GM12878 (cell line): ENCODE data around the gene ATF7. TPM values are rescaled to one million over a fixed set of nuclear protein-coding genes. Genes with fewer than 3 reads are reported as not detected.

ENCODE experiments used
- EGR1 ChIP-seq, 2 experiments: IDR thresholded peaks; 1 replicate in 1 of 2; 2 replicates in 1 of 2; pipeline ENCODE4 v1.6.1; 2011 to 2012; ENCODE audit warnings: low read depth in 2 of 2, low read length in 2 of 2, borderline replicate concordance in 1 of 2, mild to moderate bottlenecking in 1 of 2, moderate library complexity in 1 of 2
- RB1 ChIP-seq: fragments of 450-650 bp; formaldehyde crosslinking; IDR thresholded peaks from 2 replicates; pipeline ENCODE4 v1.6.1; 2017; ENCODE audit warnings: mild to moderate bottlenecking, borderline replicate concordance
- RUNX3 ChIP-seq: IDR thresholded peaks from 2 replicates; pipeline ENCODE4 v1.6.1; 2012; ENCODE audit warnings: low read length, inconsistent platforms
- ZNF384 ChIP-seq: IDR thresholded peaks from 2 replicates; pipeline ENCODE4 v1.6.1; 2012; ENCODE audit warnings: low read depth, mild to moderate bottlenecking, low read length, improper control_type of control experiment, borderline replicate concordance
- polyA plus RNA-seq, 11 experiments: library from polyadenylated mRNA; depleted of rRNA in 4 of 11; unstranded in 6 of 11; stranded (reverse) in 5 of 11; fragments of >200 nt; fragmentation: Nextera tagmentation in 4 of 11; fragmentation: Illumina TruSeq in 1 of 11; extraction: Ambion mirVana in 4 of 11; extraction: Trizol in 1 of 11; gene quantifications; 1 replicate in 1 of 11; 2 replicates in 10 of 11; pipeline versions ENCODE4 v1.2.1 to v1.2.3, GENCODE V29; 2011 to 2016; ENCODE audit warnings: inconsistent platforms in 2 of 11, missing spikeins in 2 of 11, low read depth in 1 of 11
- total RNA-seq, 4 experiments: library from RNA; depleted of rRNA in 3 of 4; stranded (reverse); fragments of >200 nt in 3 of 4; fragmentation: Illumina TruSeq in 1 of 4; extraction: Trizol in 1 of 4; gene quantifications; 2 replicates each; pipeline versions ENCODE4 v1.2.1 to v1.2.3, GENCODE V29; 2013 to 2021
- TF ChIP-seq, protein P1 (sequence below): fragments of 450-650 bp; IDR thresholded peaks from 2 replicates; pipeline ENCODE4 v1.6.1; 2017; ENCODE audit warnings: mild to moderate bottlenecking, moderate library complexity

Gene ATF7
- total and polyA plus RNA-seq, 10 of the 15 experiments (the other 5 are each of a cell fraction or from before 2014, with no cell fraction given): 9.1 to 30.7 (median 21.8) TPM

DNA sequence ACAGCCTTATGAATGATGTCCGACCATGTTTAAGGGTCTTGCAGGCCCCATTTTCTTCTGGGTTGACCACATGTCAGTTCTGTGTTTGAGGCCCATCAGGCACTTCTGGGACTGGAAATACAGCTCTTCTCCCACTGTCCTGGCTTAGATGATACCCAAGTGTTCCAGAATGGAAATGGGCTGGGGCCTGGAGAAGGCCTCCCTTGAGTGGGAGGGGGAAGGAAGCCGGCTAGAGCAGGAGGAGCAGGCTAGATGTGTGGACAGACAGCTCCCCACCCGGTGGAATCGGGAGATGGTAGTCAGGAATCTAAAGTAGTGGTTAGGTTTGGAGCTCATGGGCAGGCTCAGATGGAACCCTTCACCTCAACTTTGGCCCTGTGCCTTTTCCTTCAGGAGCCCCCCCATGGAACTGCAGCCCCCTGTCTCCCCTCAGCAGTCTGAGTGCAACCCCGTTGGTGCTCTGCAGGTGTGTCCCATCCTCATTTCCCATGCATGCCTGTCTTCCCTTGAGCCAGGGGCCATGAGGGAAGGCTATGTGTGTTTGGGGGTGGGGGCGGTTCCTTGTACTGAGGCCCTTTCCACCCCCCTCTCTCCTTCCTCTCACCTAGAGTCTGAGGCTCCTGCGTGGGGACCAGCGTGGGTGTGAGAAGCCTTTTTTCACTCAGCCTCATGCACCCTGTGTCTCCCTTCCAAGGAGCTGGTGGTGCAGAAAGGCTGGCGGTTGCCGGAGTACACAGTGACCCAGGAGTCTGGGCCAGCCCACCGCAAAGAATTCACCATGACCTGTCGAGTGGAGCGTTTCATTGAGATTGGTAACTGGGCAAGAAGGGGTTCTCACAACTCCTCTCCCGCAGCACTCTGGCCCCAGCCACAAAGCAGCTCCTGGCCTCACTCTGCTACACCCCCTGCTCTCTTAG lies 121.9 kb downstream of the ATF7 start (continued):
- TF ChIP-seq EGR1 (IDR thresholded peaks at IDR 0.05; ENCODE audit: borderline replicate concordance in 1 of 2, low read depth in 2 of 2, low read length in 2 of 2) (no peak), ZNF384 (no peak), RUNX3 (no peak), RB1 (no peak)
- TF ChIP-seq, protein P1, sequence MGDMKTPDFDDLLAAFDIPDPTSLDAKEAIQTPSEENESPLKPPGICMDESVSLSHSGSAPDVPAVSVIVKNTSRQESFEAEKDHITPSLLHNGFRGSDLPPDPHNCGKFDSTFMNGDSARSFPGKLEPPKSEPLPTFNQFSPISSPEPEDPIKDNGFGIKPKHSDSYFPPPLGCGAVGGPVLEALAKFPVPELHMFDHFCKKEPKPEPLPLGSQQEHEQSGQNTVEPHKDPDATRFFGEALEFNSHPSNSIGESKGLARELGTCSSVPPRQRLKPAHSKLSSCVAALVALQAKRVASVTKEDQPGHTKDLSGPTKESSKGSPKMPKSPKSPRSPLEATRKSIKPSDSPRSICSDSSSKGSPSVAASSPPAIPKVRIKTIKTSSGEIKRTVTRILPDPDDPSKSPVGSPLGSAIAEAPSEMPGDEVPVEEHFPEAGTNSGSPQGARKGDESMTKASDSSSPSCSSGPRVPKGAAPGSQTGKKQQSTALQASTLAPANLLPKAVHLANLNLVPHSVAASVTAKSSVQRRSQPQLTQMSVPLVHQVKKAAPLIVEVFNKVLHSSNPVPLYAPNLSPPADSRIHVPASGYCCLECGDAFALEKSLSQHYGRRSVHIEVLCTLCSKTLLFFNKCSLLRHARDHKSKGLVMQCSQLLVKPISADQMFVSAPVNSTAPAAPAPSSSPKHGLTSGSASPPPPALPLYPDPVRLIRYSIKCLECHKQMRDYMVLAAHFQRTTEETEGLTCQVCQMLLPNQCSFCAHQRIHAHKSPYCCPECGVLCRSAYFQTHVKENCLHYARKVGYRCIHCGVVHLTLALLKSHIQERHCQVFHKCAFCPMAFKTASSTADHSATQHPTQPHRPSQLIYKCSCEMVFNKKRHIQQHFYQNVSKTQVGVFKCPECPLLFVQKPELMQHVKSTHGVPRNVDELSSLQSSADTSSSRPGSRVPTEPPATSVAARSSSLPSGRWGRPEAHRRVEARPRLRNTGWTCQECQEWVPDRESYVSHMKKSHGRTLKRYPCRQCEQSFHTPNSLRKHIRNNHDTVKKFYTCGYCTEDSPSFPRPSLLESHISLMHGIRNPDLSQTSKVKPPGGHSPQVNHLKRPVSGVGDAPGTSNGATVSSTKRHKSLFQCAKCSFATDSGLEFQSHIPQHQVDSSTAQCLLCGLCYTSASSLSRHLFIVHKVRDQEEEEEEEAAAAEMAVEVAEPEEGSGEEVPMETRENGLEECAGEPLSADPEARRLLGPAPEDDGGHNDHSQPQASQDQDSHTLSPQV: no peak
